Measurements from ENCODE around the gene HEATR3. TPM values are rescaled to one million over a fixed set of nuclear protein-coding genes. Genes with fewer than 3 reads are reported as not detected.

HEATR3 gene
- total RNA-seq, 2 donors from 2014 or later: 18.6 to 31.6 TPM

GRCh38 chr16:50079397-50080140, 13.8 kb downstream of the HEATR3 start:
- ATAC-seq: no peak
- no peaks in the 10 kb centered on the region for H3K9me3 Mint-ChIP-seq
- H3K36me3 Mint-ChIP-seq: peaks cover 9 to 48% of the 10 kb centered on the region in 2 donors
- peak overlapping the region in 1 of 2 donors; percentile 30 for H3K27ac Mint-ChIP-seq
- DNase-seq (ENCODE audit: low spot score in 2 of 2): no peak

DNA sequence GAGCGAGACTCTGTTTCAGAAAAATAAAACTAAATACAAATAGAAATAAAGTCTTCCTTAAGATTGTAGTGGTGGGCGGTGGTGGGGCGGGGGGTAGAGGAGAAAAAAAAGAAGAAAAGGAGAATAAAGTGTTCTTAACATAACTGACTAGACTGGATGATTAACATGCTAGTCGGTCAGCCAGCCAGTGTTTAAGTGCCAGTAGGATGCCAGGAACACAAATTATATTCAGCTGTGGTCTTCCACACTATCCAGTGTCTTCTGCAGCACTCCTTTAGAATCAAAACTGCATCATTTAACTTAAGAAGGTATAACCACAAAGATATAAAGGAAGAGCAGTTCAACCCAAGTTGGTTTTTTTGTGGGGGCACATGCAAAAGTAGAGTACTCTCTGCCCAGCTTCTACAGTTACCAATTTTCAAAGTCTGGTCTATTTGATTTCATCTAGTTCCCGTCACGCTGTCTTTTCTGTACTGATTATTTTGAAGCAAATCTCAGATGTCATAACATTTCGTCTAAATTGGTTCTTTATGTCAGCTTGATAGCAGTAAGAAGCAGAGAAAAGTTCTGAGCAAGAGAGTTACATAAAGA, 15.8 kb downstream of the HEATR3 start:
- Mint-ChIP-seq H3K9me3 (no peaks in the 10 kb centered on the region), H3K36me3 (peaks cover 14 to 49% of the 10 kb centered on the region in 2 donors), H3K27ac (no peak overlapping the region)
- ATAC-seq (no peak), DNase-seq (ENCODE audit: low spot score in 2 of 2) (no peak)

- ATAC-seq (no peak), DNase-seq (ENCODE audit: low spot score in 2 of 2) (no peak)
- peaks cover 6 to 40% of the 10 kb centered on the region in 2 donors for H3K36me3 Mint-ChIP-seq
Observed at GRCh38 chr16:50083996-50084395, 18.2 kb downstream of the HEATR3 start.

GRCh38 chr16:50086176-50086575, 20.4 kb downstream of the HEATR3 start:
- DNase-seq (ENCODE audit: low spot score in 2 of 2) (no peak), ATAC-seq (no peak)
- no peaks in the 10 kb centered on the region for H3K9me3 Mint-ChIP-seq
- H3K36me3 Mint-ChIP-seq: peaks cover 6 to 32% of the 10 kb centered on the region in 2 donors
- peak overlapping the region in 1 of 2 donors; percentile 81 for H3K27ac Mint-ChIP-seq

More at GRCh38 chr16:50083996-50084395, 18.2 kb downstream of the HEATR3 start:
- no peaks in the 10 kb centered on the region for H3K9me3 Mint-ChIP-seq
- no peak overlapping the region for H3K27ac Mint-ChIP-seq

DNA sequence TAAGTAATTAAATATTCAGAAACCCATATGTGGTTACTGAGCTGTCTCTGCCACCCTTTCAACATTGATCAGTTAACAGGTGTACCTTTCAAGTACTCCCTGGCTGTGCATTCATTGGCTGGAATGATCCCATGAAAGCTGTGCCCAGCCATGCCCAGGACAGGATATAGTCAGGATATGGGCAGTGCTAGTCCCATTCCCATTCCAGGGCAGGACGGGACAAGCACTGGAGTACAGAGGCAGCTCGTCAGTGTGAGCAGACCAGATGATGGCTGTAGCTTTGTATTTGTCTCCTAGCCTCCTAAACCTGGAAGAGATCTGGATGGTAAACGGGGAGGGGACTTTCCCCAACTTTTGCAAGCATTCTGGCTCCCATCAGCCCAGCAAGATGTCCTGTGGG, 22.5 kb downstream of the HEATR3 start:
- ATAC-seq (no peak), DNase-seq (ENCODE audit: low spot score in 2 of 2) (no peak)
- Mint-ChIP-seq H3K36me3 (peaks cover 6 to 26% of the 10 kb centered on the region in 2 donors), H3K9me3 (no peaks in the 10 kb centered on the region), H3K27ac (peak overlapping the region in 1 of 2 donors; percentile 44)

DNA sequence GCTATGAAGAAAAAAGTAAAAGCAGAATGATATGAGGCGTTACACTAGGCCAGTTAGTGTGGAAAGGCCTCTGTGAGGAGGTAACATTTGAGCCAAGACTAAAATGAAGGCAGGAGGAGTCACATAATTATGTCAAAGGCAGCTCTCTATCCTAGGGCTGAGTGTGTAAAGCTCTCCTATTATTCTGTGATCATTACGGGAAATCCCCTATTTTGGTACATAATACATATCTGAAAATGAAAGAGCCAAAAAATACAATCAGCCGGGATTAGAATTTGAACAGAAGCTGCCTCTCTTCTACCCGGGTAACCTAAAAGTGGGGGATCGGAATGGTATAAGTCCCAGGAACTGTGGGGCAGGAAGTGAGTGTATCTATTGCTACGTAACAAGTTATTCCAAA, 27.1 kb downstream of the HEATR3 start:
- no peak for DNase-seq (ENCODE audit: low spot score in 2 of 2)
- Mint-ChIP-seq H3K36me3 (no peaks in the 10 kb centered on the region), H3K27ac (no peak overlapping the region), H3K9me3 (no peaks in the 10 kb centered on the region)
- ATAC-seq: no peak

GRCh38 chr16:50093607-50094539, 28.1 kb downstream of the HEATR3 start:
- H3K27ac Mint-ChIP-seq: peak overlapping the region; percentile 4 to 88

GRCh38 chr16:50096791-50097190, 31.0 kb downstream of the HEATR3 start:
- ATAC-seq (no peak), DNase-seq (ENCODE audit: low spot score in 2 of 2) (no peak)
- Mint-ChIP-seq H3K36me3 (peaks cover 4 to 7% of the 10 kb centered on the region in 2 donors), H3K27ac (no peak overlapping the region), H3K9me3 (no peaks in the 10 kb centered on the region)

More at GRCh38 chr16:50093607-50094539, 28.1 kb downstream of the HEATR3 start:
- ATAC-seq (peak; percentile 59 to 97), DNase-seq (ENCODE audit: low spot score in 2 of 2) (peak in 1 of 2 donors; percentile 26)
- Mint-ChIP-seq H3K9me3 (no peaks in the 10 kb centered on the region), H3K36me3 (no peaks in the 10 kb centered on the region)

GRCh38 chr16:50099957-50100648, 34.3 kb downstream of the HEATR3 start:
- Mint-ChIP-seq H3K36me3 (peaks cover 11 to 13% of the 10 kb centered on the region in 2 donors), H3K27ac (no peak overlapping the region), H3K9me3 (no peaks in the 10 kb centered on the region)
- ATAC-seq (no peak), DNase-seq (ENCODE audit: low spot score in 2 of 2) (no peak)

DNA sequence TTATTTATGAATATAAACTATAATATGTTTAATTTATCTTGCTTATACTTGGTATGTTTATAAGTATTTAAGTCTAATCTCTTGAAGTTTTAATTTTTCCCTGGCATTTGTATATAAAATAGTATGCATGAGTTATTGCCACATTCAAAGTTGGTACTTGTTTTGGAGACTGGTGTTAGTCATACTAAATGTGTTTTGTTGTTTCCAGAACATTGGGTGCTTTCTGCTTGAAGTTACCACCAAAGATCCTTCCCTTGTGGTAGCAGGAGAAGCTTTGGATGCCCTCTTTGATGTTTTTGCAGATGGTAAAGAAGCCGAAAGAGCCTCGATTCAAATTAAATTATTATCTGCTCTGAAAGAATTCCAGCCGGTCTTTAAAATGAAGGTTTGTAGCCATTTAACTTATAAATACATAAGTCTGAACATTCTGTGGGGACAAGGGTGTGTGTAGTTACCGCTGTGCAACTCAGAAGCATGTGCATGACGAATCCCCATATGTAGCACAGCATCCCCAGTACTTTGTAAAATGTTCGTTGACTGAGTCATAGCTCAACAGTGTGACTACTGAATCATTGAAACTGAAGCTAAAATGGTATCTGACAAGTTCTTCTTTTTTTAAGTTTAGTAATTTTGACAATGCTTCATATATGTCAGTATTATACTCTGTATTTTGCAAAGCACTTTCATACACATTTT, 36.4 kb downstream of the HEATR3 start:
- H3K27ac Mint-ChIP-seq: peak overlapping the region; percentile 46 to 92
- peak in 1 of 2 donors; percentile 37 for DNase-seq (ENCODE audit: low spot score in 2 of 2)
- H3K36me3 Mint-ChIP-seq: peaks cover 16 to 23% of the 10 kb centered on the region in 2 donors
- no peaks in the 10 kb centered on the region for H3K9me3 Mint-ChIP-seq
- ATAC-seq: peak; percentile 100

GRCh38 chr16:50103764-50104163, 38.0 kb downstream of the HEATR3 start:
- DNase-seq (ENCODE audit: low spot score in 2 of 2): no peak
- Mint-ChIP-seq H3K27ac (peak overlapping the region in 1 of 2 donors; percentile 44), H3K36me3 (peaks cover 16 to 30% of the 10 kb centered on the region in 2 donors), H3K9me3 (no peaks in the 10 kb centered on the region)
- no peak for ATAC-seq

- no peak overlapping the region for H3K27ac Mint-ChIP-seq
- no peak for DNase-seq (ENCODE audit: low spot score in 2 of 2)
- no peaks in the 10 kb centered on the region for H3K9me3 Mint-ChIP-seq
- H3K36me3 Mint-ChIP-seq: peaks cover 0 to 7% of the 10 kb centered on the region in 2 donors
- ATAC-seq: no peak
Observed at GRCh38 chr16:50114357-50115129, 48.8 kb downstream of the HEATR3 start.

DNA sequence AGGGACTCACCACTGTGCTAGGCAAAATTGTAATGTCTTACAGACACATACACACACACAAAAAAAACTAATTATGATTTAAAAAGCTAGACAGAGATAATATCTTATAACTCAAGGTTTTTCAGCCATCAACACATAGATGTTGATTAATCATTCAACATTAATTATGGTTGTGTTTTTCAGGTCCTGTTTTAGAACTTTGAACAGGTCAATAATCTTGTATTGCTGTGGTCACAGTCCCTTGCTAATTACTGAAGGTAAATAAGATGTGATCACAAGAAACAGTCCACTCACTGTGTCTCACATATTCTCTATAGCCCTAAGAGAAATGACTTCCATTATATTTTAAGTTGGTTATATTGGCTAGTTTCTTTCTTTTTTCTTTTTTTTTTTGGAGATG, 54.9 kb downstream of the HEATR3 start:
- ATAC-seq (no peak), DNase-seq (ENCODE audit: low spot score in 2 of 2) (no peak)
- Mint-ChIP-seq H3K9me3 (peaks cover 0 to 14% of the 10 kb centered on the region in 2 donors), H3K27ac (peak overlapping the region; percentile 78 to 90), H3K36me3 (peaks cover 0 to 25% of the 10 kb centered on the region in 2 donors)

DNA sequence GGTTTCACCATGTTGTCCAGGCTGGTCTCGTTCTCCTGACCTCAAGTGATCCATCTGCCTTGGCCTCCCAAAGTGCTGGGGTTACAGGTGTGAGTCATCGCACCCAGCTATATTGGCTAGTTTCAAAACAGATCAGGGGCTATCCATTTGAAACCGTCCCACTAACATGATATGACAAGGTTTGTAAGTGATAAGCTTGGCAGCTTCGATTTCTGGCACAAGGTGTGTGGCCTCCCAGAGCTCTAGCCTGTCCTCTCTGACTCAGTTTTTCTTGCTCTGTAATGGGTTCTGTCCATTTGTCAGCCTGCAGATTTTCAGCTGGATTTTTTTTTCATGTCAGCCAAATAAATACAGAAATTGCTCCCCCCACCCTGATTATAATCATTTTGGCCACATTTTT, 55.5 kb downstream of the HEATR3 start:
- ATAC-seq (peak; percentile 63 to 83), DNase-seq (ENCODE audit: low spot score in 2 of 2) (peak in 1 of 2 donors; percentile 12)
- Mint-ChIP-seq H3K36me3 (peaks cover 0 to 25% of the 10 kb centered on the region in 2 donors), H3K9me3 (peaks cover 0 to 14% of the 10 kb centered on the region in 2 donors), H3K27ac (peak overlapping the region; percentile 78 to 90)
